Lung microvascular endothelial cell (primary cell): Measurements from ENCODE around the gene COL8A1. TPM values are rescaled to one million over a fixed set of nuclear protein-coding genes. Genes with fewer than 3 reads are reported as not detected.
"Not testable (repeated sequence)": the region's sequence is repeated elsewhere in the genome, so short reads cannot be mapped to it uniquely, and the experiment has no call there.

ENCODE experiments used
- DNase-seq, 2 donors: peaks; one replicate each; pipeline versions ENCODE4 v3.0.0 to v3.0.0-alpha.2; 2010; ENCODE audit warnings: low read depth in 2 of 2
- total RNA-seq: library from RNA; depleted of rRNA; stranded (reverse); fragments of >200 nt; gene quantifications from 2 replicates; pipeline ENCODE4 v1.2.1, GENCODE V29; 2014

COL8A1 gene
- total RNA-seq, 1 donor from 2014 or later: 1,223 TPM

GRCh38 chr3:99704417-99704816, 66.0 kb downstream of the COL8A1 start:
- DNase-seq: no peak

- DNase-seq: no peak
Measured at GRCh38 chr3:99706410-99706809, 68.0 kb downstream of the COL8A1 start.

GRCh38 chr3:99708207-99708745, 69.9 kb downstream of the COL8A1 start:
- no peak for DNase-seq

GRCh38 chr3:99709686-99710085, 71.3 kb downstream of the COL8A1 start:
- DNase-seq: no peak

GRCh38 chr3:99710094-99710493, 71.7 kb downstream of the COL8A1 start:
- peak; percentile 25 to 60 for DNase-seq

- DNase-seq: no peak
Measured at GRCh38 chr3:99711351-99711750, 73.0 kb downstream of the COL8A1 start.

- peak; percentile 78 to 79 for DNase-seq
Measured at GRCh38 chr3:99712291-99712954, 74.0 kb downstream of the COL8A1 start.

- no peak for DNase-seq
Measured at GRCh38 chr3:99713440-99713839, 75.0 kb downstream of the COL8A1 start.

- DNase-seq: peak in 1 of 2 donors; percentile 62
Measured at GRCh38 chr3:99714146-99714545, 75.8 kb downstream of the COL8A1 start.

- no peak for DNase-seq
Measured at GRCh38 chr3:99714575-99714974, 76.2 kb downstream of the COL8A1 start.

GRCh38 chr3:99716463-99716995, 78.1 kb downstream of the COL8A1 start:
- no peak for DNase-seq

GRCh38 chr3:99720985-99721632, 82.7 kb downstream of the COL8A1 start:
- DNase-seq: peak; percentile 31 to 66

GRCh38 chr3:99721633-99722007, 83.2 kb downstream of the COL8A1 start:
- DNase-seq: peak in 1 of 2 donors; percentile 44

- no peak for DNase-seq
Measured at GRCh38 chr3:99724276-99724675, 85.9 kb downstream of the COL8A1 start.

- DNase-seq: no peak
Measured at GRCh38 chr3:99730870-99731269, 92.5 kb downstream of the COL8A1 start.

GRCh38 chr3:99731499-99731898, 93.1 kb downstream of the COL8A1 start:
- no peak for DNase-seq

- not testable (repeated sequence) for DNase-seq
Measured at GRCh38 chr3:99740371-99740770, 102.0 kb downstream of the COL8A1 start.

- no peak for DNase-seq
Measured at GRCh38 chr3:99741588-99741987, 103.2 kb downstream of the COL8A1 start.

- peak; percentile 63 to 67 for DNase-seq
Measured at GRCh38 chr3:99747915-99748314, 109.5 kb downstream of the COL8A1 start.

- DNase-seq: peak in 1 of 2 donors; percentile 88
Measured at GRCh38 chr3:99751649-99752048, 113.3 kb downstream of the COL8A1 start.

GRCh38 chr3:99753268-99753975, 115.0 kb downstream of the COL8A1 start:
- peak; percentile 87 for DNase-seq

GRCh38 chr3:99755831-99756230, 117.4 kb downstream of the COL8A1 start:
- no peak for DNase-seq
